Neuronal stem cell (in vitro differentiated cells): Measurements from ENCODE around the gene PHTF2.

Experiments used
- DNase-seq: peaks from one replicate; pipeline ENCODE4 v3.0.0-alpha.2; 2013; ENCODE audit warnings: low spot score
- H2AFZ ChIP-seq: one replicate; pipeline ENCODE4 v1.6.1; 2013; ENCODE audit warnings: mild to moderate bottlenecking, low read length, inconsistent platforms
- H2AK5ac ChIP-seq: 2 replicates; pipeline ENCODE4 v1.6.1; 2013; ENCODE audit warnings: low read depth, mild to moderate bottlenecking, inconsistent platforms, low read length, moderate library complexity, mixed read lengths
- H2BK120ac ChIP-seq: 2 replicates; pipeline ENCODE4 v1.6.1; 2013; ENCODE audit warnings: low read depth, mild to moderate bottlenecking, inconsistent platforms, low read length, moderate library complexity, mixed read lengths
- H2BK12ac ChIP-seq: one replicate; pipeline ENCODE4 v1.6.1; 2013; ENCODE audit warnings: low read length, inconsistent platforms
- H2BK15ac ChIP-seq: 2 replicates; pipeline ENCODE4 v1.6.1; 2013; ENCODE audit warnings: mild to moderate bottlenecking, low read length, inconsistent platforms, mixed read lengths
- H2BK5ac ChIP-seq: one replicate; pipeline ENCODE4 v1.6.1; 2013; ENCODE audit warnings: inconsistent platforms, mild to moderate bottlenecking, low read length, moderate library complexity
- H3K14ac ChIP-seq: one replicate; pipeline ENCODE4 v1.6.1; 2013; ENCODE audit warnings: low read length, inconsistent platforms
- H3K18ac ChIP-seq: 2 replicates; pipeline ENCODE4 v1.6.1; 2013; ENCODE audit warnings: low read length, inconsistent platforms
- H3K23ac ChIP-seq: 2 replicates; pipeline ENCODE4 v1.6.1; 2013; ENCODE audit warnings: low read depth, mild to moderate bottlenecking, mixed read lengths, low read length, inconsistent platforms; ENCODE audit not compliant: poor library complexity
- H3K27ac ChIP-seq: replicated peaks from 3 replicates; pipeline ENCODE4 v1.5.1; 2013; ENCODE audit warnings: low read length, inconsistent platforms
- H3K27me3 ChIP-seq, 3 experiments: 2 replicates each; pipeline ENCODE4 v1.6.1; 2013; ENCODE audit warnings: low read length in 3 of 3, mild to moderate bottlenecking in 2 of 3, inconsistent platforms in 1 of 3, low read depth in 1 of 3, mixed read lengths in 1 of 3, moderate library complexity in 1 of 3; ENCODE audit not compliant: control insufficient read depth in 3 of 3, insufficient read depth in 3 of 3
- H3K36me3 ChIP-seq, 2 donors: replicated peaks in 1 of 2; 2 replicates each; pipeline ENCODE4 v1.6.1; 2013; ENCODE audit warnings: low read length in 2 of 2; ENCODE audit not compliant: control insufficient read depth in 2 of 2, insufficient read depth in 2 of 2
- H3K4ac ChIP-seq: 2 replicates; pipeline ENCODE4 v1.6.1; 2013; ENCODE audit warnings: inconsistent platforms, mild to moderate bottlenecking, low read length, moderate library complexity
- H3K4me1 ChIP-seq, 2 donors: 1 replicate in 1 of 2; 2 replicates in 1 of 2; pipeline ENCODE4 v1.6.1; 2013; ENCODE audit warnings: low read length in 2 of 2, low read depth in 1 of 2; ENCODE audit not compliant: control insufficient read depth in 2 of 2, insufficient read depth in 1 of 2
- H3K4me2 ChIP-seq: one replicate; pipeline ENCODE4 v1.6.1; 2013; ENCODE audit warnings: mild to moderate bottlenecking, low read length, inconsistent platforms; ENCODE audit not compliant: insufficient read depth, poor library complexity, severe bottlenecking
- H3K4me3 ChIP-seq, 2 donors: 2 replicates each; pipeline ENCODE4 v1.5.1; 2013; ENCODE audit warnings: low read length in 2 of 2, mild to moderate bottlenecking in 2 of 2, inconsistent platforms in 1 of 2, moderate library complexity in 1 of 2
- H3K79me1 ChIP-seq: one replicate; pipeline ENCODE4 v1.6.1; 2013; ENCODE audit warnings: low read depth, mild to moderate bottlenecking, inconsistent platforms, low read length, moderate library complexity
- H3K9ac ChIP-seq: one replicate; pipeline ENCODE4 v1.6.1; 2013; ENCODE audit warnings: mild to moderate bottlenecking, low read depth, low read length, inconsistent platforms; ENCODE audit not compliant: poor library complexity
- H3K9me3 ChIP-seq, 2 donors: replicated peaks in 1 of 2; 2 replicates each; pipeline versions ENCODE3 to v1.6.1; 2013; ENCODE audit warnings: low read length in 2 of 2, mild to moderate bottlenecking in 2 of 2, inconsistent platforms in 1 of 2, low read depth in 1 of 2, mixed read lengths in 1 of 2, moderate library complexity in 1 of 2; ENCODE audit not compliant: control insufficient read depth in 2 of 2, insufficient read depth in 1 of 2
- H4K8ac ChIP-seq: one replicate; pipeline ENCODE4 v1.6.1; 2013; ENCODE audit warnings: low read depth, mild to moderate bottlenecking, inconsistent platforms, low read length, moderate library complexity
- H4K91ac ChIP-seq: one replicate; pipeline ENCODE4 v1.6.1; 2013; ENCODE audit warnings: low read length, low read depth, mild to moderate bottlenecking, inconsistent platforms; ENCODE audit not compliant: poor library complexity
- WGBS, 2 donors: extraction: QIAGEN DNeasy Blood & Tissue Kit; methylation state at CpG; one replicate each; pipeline ENCODE4 v1.1.7; 2013; ENCODE audit warnings: missing lambda C conversion rate in 2 of 2, mixed read lengths in 1 of 2; ENCODE audit not compliant: insufficient read length in 2 of 2, insufficient replicate concordance in 1 of 2; ENCODE audit errors: extremely low coverage in 2 of 2; 5-methylcytosine and 5-hydroxymethylcytosine counted together

The PHTF2 gene

GRCh38 chr7:77791956-77792355, 6.6 kb upstream of the PHTF2 start:
- Histone ChIP-seq H2AK5ac (no peak overlapping the region), H3K4me2 (no peak overlapping the region), H3K4me1 (peaks cover 0 to 5% of the 10 kb centered on the region in 2 donors), H3K4ac (no peak overlapping the region), H3K79me1 (no peaks in the 10 kb centered on the region), H3K36me3 (peaks cover 2 to 34% of the 10 kb centered on the region in 2 donors), H3K18ac (no peak overlapping the region), H3K23ac (no peak overlapping the region), H3K27ac (no peak overlapping the region), H3K4me3 (no peak overlapping the region), H2BK15ac (no peak overlapping the region), H2BK5ac (no peak overlapping the region), H2AFZ (no peak overlapping the region), H4K8ac (no peak overlapping the region), H2BK12ac (no peak overlapping the region), H3K9me3 (no peaks in the 10 kb centered on the region), H3K27me3 (no peaks in the 10 kb centered on the region), H3K9ac (no peak overlapping the region), H2BK120ac (no peak overlapping the region), H3K14ac (no peak overlapping the region), H4K91ac (no peak overlapping the region)
- DNase-seq = no peak
- no CpG with 5 or more reads among the region's 2 CpGs for WGBS, 2 donors

GRCh38 chr7:77794000-77794399, 4.6 kb upstream of the PHTF2 start:
- H3K27ac ChIP-seq = no peak overlapping the region
- no peak overlapping the region for H3K23ac ChIP-seq
- H3K4me3 ChIP-seq = no peak overlapping the region
- no peak overlapping the region for H4K91ac ChIP-seq
- no peak overlapping the region for H3K14ac ChIP-seq
- no peak overlapping the region for H2BK15ac ChIP-seq
- no peaks in the 10 kb centered on the region for H3K27me3 ChIP-seq
- H2BK5ac ChIP-seq = no peak overlapping the region
- H3K79me1 ChIP-seq = peaks cover 4% of the 10 kb centered on the region
- no peak overlapping the region for H2AFZ ChIP-seq
- H2BK120ac ChIP-seq = no peak overlapping the region
- no peak overlapping the region for H3K9ac ChIP-seq
- H3K4me2 ChIP-seq = no peak overlapping the region
- no peak overlapping the region for H3K18ac ChIP-seq
- H3K4me1 ChIP-seq = peaks cover 3 to 13% of the 10 kb centered on the region in 2 donors
- no CpG with 5 or more reads among the region's 4 CpGs for WGBS, 2 donors
- H3K36me3 ChIP-seq = peaks cover 2 to 34% of the 10 kb centered on the region in 2 donors
- H3K4ac ChIP-seq = no peak overlapping the region
- no peak overlapping the region for H4K8ac ChIP-seq
- no peak for DNase-seq
- H2AK5ac ChIP-seq = no peak overlapping the region
- no peak overlapping the region for H2BK12ac ChIP-seq
- H3K9me3 ChIP-seq = no peaks in the 10 kb centered on the region

GRCh38 chr7:77796109-77796508, 2.5 kb upstream of the PHTF2 start:
- Histone ChIP-seq H2BK120ac (no peak overlapping the region), H2AFZ (no peak overlapping the region), H2BK5ac (no peak overlapping the region), H3K27ac (no peak overlapping the region), H3K79me1 (peaks cover 4% of the 10 kb centered on the region), H3K4me2 (no peak overlapping the region), H3K4me1 (peaks cover 5 to 13% of the 10 kb centered on the region in 2 donors), H2AK5ac (no peak overlapping the region), H3K36me3 (peaks cover 2 to 34% of the 10 kb centered on the region in 2 donors), H3K9ac (no peak overlapping the region), H3K27me3 (no peaks in the 10 kb centered on the region), H2BK15ac (no peak overlapping the region), H3K9me3 (no peaks in the 10 kb centered on the region), H4K8ac (no peak overlapping the region), H3K4ac (no peak overlapping the region), H2BK12ac (no peak overlapping the region), H3K23ac (no peak overlapping the region), H3K18ac (no peak overlapping the region), H3K14ac (no peak overlapping the region), H3K4me3 (no peak overlapping the region), H4K91ac (no peak overlapping the region)
- DNase-seq = no peak
- WGBS, 2 donors = no CpG with 5 or more reads among the region's 3 CpGs

GRCh38 chr7:77796960-77797359, 1.6 kb upstream of the PHTF2 start:
- no peak overlapping the region for H3K4ac ChIP-seq
- no peak overlapping the region for H2BK5ac ChIP-seq
- H3K36me3 ChIP-seq = peaks cover 2 to 34% of the 10 kb centered on the region in 2 donors
- no peak overlapping the region for H2BK15ac ChIP-seq
- no peak overlapping the region for H4K8ac ChIP-seq
- no peaks in the 10 kb centered on the region for H3K9me3 ChIP-seq
- no peak overlapping the region for H4K91ac ChIP-seq
- WGBS, 2 donors = no CpG with 5 or more reads among the region's 5 CpGs
- no peak overlapping the region for H3K18ac ChIP-seq
- no peak overlapping the region for H2BK120ac ChIP-seq
- no peak overlapping the region for H2BK12ac ChIP-seq
- DNase-seq = no peak
- no peak overlapping the region for H3K14ac ChIP-seq
- H3K79me1 ChIP-seq = peaks cover 4% of the 10 kb centered on the region
- H3K27me3 ChIP-seq = no peaks in the 10 kb centered on the region
- no peak overlapping the region for H3K23ac ChIP-seq
- H3K27ac ChIP-seq = no peak overlapping the region
- peaks cover 5 to 13% of the 10 kb centered on the region in 2 donors for H3K4me1 ChIP-seq
- H3K9ac ChIP-seq = no peak overlapping the region
- H3K4me3 ChIP-seq = peak overlapping the region in 1 of 2 donors; percentile 88
- peak overlapping the region; percentile 51 for H3K4me2 ChIP-seq
- H2AFZ ChIP-seq = no peak overlapping the region
- H2AK5ac ChIP-seq = no peak overlapping the region
